Measurements from ENCODE around the gene ESPNL. TPM values are rescaled to one million over a fixed set of nuclear protein-coding genes. Genes with fewer than 3 reads are reported as not detected.

Gene ESPNL
- total RNA-seq, 2 donors from 2014 or later, result 0.35 TPM; not detected in 1

DNA sequence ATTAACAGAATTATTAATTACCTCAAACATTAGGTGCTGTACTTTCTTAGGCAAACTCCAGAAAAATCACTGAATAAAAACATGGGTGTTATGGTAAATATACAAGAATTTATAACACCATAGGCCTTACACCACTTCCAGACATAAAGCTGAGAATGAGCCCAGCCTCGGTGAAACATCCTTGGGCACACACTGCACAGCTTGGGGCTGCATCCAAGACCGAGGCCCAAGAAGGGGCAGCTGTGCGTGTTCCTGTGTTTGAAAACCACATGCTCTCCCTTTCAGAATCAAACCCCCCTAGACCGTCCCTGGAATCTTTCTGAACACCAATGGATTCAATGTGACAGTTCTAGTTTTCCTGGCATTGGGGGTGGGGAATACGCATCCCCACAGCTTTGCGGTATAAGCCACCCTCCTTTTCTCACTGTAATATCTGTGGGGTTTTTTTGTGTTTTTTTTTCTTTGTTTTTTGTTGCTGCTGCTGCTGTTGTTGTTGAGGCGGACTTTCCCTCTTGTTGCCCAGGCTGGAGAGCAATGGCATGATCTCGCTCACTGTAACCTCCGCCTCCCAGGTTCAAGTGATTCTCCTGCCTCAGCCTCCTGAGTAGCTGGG is 71.5 kb downstream of the ESPNL start:
- TF ChIP-seq, protein P1, sequence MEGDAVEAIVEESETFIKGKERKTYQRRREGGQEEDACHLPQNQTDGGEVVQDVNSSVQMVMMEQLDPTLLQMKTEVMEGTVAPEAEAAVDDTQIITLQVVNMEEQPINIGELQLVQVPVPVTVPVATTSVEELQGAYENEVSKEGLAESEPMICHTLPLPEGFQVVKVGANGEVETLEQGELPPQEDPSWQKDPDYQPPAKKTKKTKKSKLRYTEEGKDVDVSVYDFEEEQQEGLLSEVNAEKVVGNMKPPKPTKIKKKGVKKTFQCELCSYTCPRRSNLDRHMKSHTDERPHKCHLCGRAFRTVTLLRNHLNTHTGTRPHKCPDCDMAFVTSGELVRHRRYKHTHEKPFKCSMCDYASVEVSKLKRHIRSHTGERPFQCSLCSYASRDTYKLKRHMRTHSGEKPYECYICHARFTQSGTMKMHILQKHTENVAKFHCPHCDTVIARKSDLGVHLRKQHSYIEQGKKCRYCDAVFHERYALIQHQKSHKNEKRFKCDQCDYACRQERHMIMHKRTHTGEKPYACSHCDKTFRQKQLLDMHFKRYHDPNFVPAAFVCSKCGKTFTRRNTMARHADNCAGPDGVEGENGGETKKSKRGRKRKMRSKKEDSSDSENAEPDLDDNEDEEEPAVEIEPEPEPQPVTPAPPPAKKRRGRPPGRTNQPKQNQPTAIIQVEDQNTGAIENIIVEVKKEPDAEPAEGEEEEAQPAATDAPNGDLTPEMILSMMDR (IDR thresholded peaks at IDR 0.05), result no peak
- Histone ChIP-seq H3K4me1 (ENCODE audit: control insufficient read depth in 1 of 2, low read depth in 2 of 2) (peaks cover 22 to 47% of the 10 kb centered on the region in 2 donors), H3K36me3 (peaks cover 39% of the 10 kb centered on the region), H3K27ac (peak overlapping the region; percentile 85 to 93), H3K27me3 (replicated peaks; ENCODE audit: insufficient read depth) (no peaks in the 10 kb centered on the region), H3K9me3 (no peaks in the 10 kb centered on the region), H3K4me3 (no peak overlapping the region)
- DNase-seq (ENCODE audit: low spot score) (no peak), ATAC-seq (ENCODE audit: insufficient number of reproducible peaks, low FRiP score, low read depth) (no peak)

DNA sequence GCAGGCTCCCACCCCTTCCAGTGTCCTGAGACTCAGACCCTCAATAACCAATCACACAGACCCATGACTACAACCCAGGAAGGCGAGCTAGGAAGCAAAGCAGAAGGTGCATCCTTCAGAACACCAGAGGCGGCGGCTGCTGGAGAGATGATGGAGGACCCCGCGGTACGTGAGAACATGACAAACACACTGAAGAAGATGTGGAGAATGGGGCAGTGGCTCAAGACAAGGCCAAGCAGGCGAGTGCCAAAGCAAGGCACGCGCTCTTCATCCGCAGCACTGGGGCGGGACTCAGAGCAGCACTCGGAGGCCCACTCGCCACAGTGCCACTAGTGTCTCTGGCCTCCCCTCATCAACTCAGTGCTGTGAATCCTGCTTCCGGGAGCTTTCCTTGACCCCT is 72.3 kb downstream of the ESPNL start:
- Histone ChIP-seq H3K4me3 (no peak overlapping the region), H3K4me1 (ENCODE audit: control insufficient read depth in 1 of 2, low read depth in 2 of 2) (peaks cover 22 to 47% of the 10 kb centered on the region in 2 donors), H3K27ac (peak overlapping the region in 1 of 2 donors; percentile 85), H3K36me3 (peaks cover 44% of the 10 kb centered on the region), H3K9me3 (no peaks in the 10 kb centered on the region), H3K27me3 (replicated peaks; ENCODE audit: insufficient read depth) (no peaks in the 10 kb centered on the region)
- TF ChIP-seq, protein P1 (IDR thresholded peaks at IDR 0.05), result no peak
- DNase-seq (ENCODE audit: low spot score), result no peak
- ATAC-seq (ENCODE audit: insufficient number of reproducible peaks, low FRiP score, low read depth), result no peak

DNA sequence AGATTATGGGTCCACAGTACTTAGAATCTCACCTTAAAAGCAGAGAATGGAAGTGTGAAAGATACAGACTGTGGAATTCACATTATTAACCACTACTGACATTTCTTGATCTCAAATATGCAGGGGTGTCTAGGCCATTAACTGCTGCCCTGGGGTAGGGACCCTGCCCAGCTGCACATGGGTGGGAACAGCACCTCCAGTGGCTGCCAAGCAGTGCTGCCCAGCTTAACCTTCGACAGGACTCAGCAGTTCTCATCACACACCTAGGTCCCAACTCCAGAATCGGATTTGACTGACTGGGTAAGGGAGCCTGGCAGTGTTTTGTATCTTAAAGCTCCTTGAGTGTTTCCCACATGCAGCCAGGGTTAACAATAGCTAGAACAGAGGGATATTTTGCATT is 73.6 kb downstream of the ESPNL start:
- H3K4me1 ChIP-seq (ENCODE audit: control insufficient read depth in 1 of 2, low read depth in 2 of 2), result peaks cover 22 to 34% of the 10 kb centered on the region in 2 donors
- no peak for DNase-seq (ENCODE audit: low spot score)
- no peaks in the 10 kb centered on the region for H3K9me3 ChIP-seq
- no peak overlapping the region for H3K27ac ChIP-seq
- no peak for ATAC-seq (ENCODE audit: insufficient number of reproducible peaks, low FRiP score, low read depth)
- H3K36me3 ChIP-seq, result peaks cover 57% of the 10 kb centered on the region
- H3K27me3 ChIP-seq (replicated peaks; ENCODE audit: insufficient read depth), result no peaks in the 10 kb centered on the region
- TF ChIP-seq, protein P1 (IDR thresholded peaks at IDR 0.05), result no peak
- no peak overlapping the region for H3K4me3 ChIP-seq

DNA sequence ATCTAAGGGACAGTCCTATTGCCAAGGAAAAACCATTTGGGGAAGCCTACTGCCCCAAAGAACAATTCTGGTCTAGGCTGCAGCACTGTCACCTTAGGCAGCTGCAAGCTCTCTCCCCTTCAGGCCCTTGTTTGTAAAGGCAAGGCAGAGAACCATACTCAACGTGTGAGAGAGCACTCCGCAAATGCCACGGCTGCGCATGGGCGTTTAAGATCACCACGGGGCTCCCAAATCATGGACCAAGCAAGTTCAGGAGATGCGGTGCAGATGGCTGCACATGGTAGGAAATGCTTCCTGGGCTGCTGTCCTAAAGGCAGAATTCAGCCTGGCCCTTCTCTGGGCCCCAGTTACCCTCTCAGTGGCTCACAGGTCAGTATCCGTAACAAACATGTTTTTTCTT is 74.2 kb downstream of the ESPNL start:
- no peaks in the 10 kb centered on the region for H3K9me3 ChIP-seq
- H3K27ac ChIP-seq, result no peak overlapping the region
- DNase-seq (ENCODE audit: low spot score) (no peak), ATAC-seq (ENCODE audit: insufficient number of reproducible peaks, low FRiP score, low read depth) (no peak)
- H3K27me3 ChIP-seq (replicated peaks; ENCODE audit: insufficient read depth), result no peaks in the 10 kb centered on the region
- TF ChIP-seq, protein P1 (IDR thresholded peaks at IDR 0.05), result no peak
- no peak overlapping the region for H3K4me3 ChIP-seq
- peaks cover 17 to 28% of the 10 kb centered on the region in 2 donors for H3K4me1 ChIP-seq (ENCODE audit: control insufficient read depth in 1 of 2, low read depth in 2 of 2)
- peaks cover 63% of the 10 kb centered on the region for H3K36me3 ChIP-seq

DNA sequence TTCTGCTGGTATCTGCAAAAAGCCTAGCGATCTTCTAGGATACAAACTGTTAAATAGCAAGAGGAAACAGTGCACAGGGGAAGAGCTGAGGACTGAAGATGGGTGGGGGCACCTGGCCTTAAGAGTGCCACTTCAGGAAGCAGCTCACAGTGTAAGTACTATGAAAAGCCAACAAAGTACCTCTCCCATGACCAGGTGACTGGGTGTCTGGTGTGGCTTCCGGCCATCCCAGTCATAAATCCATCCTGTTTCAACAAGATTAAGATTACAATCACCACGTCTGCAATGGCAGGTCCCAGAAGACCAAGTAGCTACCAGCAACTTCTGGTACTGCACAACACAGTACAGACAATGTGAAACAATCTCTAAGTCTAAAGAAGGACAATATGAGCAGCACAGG is 74.6 kb downstream of the ESPNL start:
- DNase-seq (ENCODE audit: low spot score) (no peak), ATAC-seq (ENCODE audit: insufficient number of reproducible peaks, low FRiP score, low read depth) (no peak)
- TF ChIP-seq, protein P1 (IDR thresholded peaks at IDR 0.05), result no peak
- H3K9me3 ChIP-seq, result no peaks in the 10 kb centered on the region
- no peaks in the 10 kb centered on the region for H3K27me3 ChIP-seq (replicated peaks; ENCODE audit: insufficient read depth)
- H3K36me3 ChIP-seq, result peaks cover 67% of the 10 kb centered on the region
- peaks cover 16 to 24% of the 10 kb centered on the region in 2 donors for H3K4me1 ChIP-seq (ENCODE audit: control insufficient read depth in 1 of 2, low read depth in 2 of 2)
- H3K4me3 ChIP-seq, result no peak overlapping the region
- H3K27ac ChIP-seq, result no peak overlapping the region
